Epithelial cell of esophagus (primary cell): ENCODE results near the gene SLITRK3.
A peak's percentile ranks its signal among the peaks of the same experiment; 100 is the strongest.

ENCODE experiments used
- DNase-seq: peaks from one replicate; pipeline ENCODE4 v3.0.0; 2010; ENCODE audit warnings: low read depth
- H3K4me3 ChIP-seq: 2 replicates; pipeline ENCODE4 v1.5.1; 2011; ENCODE audit warnings: mild to moderate bottlenecking, low read length, control low read depth
- TF ChIP-seq, protein P1 (sequence below): IDR thresholded peaks from 2 replicates; pipeline ENCODE4 v1.5.1; 2011; ENCODE audit warnings: low read depth, mild to moderate bottlenecking, low read length, control low read depth, inconsistent platforms; ENCODE audit not compliant: insufficient read depth; ENCODE audit errors: missing control alignments

SLITRK3 gene

DNA sequence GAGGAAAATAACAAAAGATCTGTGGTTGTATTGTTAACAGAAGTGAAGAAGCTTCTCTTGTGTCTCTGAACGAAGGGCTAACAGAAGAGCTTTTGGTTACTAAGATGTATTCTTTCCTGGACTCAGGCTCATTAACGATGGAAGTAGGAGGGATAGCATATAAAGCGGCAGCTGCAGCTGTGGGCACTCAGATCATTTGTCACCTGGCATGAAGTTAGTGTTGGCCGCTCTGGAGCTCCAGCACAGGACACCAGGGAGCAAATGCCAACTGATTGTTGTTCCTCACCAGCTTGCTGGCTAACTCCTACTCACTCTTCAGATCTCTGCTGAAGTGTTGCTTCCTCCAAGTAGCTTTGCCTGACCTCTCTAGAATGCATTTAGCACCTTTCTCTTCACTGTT lies 15.5 kb upstream of the SLITRK3 start:
- TF ChIP-seq, protein P1, sequence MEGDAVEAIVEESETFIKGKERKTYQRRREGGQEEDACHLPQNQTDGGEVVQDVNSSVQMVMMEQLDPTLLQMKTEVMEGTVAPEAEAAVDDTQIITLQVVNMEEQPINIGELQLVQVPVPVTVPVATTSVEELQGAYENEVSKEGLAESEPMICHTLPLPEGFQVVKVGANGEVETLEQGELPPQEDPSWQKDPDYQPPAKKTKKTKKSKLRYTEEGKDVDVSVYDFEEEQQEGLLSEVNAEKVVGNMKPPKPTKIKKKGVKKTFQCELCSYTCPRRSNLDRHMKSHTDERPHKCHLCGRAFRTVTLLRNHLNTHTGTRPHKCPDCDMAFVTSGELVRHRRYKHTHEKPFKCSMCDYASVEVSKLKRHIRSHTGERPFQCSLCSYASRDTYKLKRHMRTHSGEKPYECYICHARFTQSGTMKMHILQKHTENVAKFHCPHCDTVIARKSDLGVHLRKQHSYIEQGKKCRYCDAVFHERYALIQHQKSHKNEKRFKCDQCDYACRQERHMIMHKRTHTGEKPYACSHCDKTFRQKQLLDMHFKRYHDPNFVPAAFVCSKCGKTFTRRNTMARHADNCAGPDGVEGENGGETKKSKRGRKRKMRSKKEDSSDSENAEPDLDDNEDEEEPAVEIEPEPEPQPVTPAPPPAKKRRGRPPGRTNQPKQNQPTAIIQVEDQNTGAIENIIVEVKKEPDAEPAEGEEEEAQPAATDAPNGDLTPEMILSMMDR, result no peak
- H3K4me3 ChIP-seq, result no peak overlapping the region
- DNase-seq, result no peak

DNA sequence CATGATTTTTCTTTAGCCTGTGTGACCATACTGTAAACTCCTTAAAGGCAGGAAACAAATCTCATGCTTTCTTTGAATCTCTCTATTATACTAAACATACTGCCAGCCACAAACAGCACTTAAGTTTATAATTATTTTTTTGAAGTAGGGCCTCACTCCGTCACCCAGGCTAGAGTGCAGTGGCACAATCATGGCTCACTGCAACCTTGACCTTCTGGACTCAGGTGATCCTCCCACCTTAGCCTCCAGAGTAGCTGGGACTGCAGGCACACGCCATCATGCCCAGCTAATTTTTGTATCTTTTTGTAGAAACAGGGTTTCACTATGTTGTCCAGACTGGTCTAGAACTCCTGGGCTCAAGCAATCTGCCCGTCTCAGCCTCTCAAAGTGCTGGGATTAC lies 14.5 kb upstream of the SLITRK3 start:
- DNase-seq, result no peak
- TF ChIP-seq, protein P1, result no peak

DNA sequence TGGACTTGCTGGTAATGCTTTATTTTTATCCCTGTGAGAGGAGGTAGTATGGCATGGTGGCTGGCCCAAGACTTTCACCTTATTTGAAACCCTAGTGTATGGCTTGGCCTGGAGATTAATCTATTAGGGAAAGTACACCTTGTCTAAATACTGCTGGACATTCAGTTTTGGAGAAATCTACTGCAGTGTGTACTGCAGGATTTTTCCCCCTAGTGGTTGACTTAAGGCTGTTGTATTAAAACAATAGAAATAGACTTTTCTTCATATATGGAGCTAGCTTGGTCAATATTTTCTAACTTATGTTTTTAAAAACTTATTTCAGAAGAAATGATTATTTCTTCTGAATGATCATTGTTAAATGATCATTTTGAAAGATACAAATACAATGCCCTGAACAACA lies 13.9 kb upstream of the SLITRK3 start:
- DNase-seq, result no peak
- TF ChIP-seq, protein P1, result peak; percentile 34
- H3K4me3 ChIP-seq, result no peak overlapping the region

More for the DNA sequence above, 14.5 kb upstream of the SLITRK3 start:
- no peak overlapping the region for H3K4me3 ChIP-seq

DNA sequence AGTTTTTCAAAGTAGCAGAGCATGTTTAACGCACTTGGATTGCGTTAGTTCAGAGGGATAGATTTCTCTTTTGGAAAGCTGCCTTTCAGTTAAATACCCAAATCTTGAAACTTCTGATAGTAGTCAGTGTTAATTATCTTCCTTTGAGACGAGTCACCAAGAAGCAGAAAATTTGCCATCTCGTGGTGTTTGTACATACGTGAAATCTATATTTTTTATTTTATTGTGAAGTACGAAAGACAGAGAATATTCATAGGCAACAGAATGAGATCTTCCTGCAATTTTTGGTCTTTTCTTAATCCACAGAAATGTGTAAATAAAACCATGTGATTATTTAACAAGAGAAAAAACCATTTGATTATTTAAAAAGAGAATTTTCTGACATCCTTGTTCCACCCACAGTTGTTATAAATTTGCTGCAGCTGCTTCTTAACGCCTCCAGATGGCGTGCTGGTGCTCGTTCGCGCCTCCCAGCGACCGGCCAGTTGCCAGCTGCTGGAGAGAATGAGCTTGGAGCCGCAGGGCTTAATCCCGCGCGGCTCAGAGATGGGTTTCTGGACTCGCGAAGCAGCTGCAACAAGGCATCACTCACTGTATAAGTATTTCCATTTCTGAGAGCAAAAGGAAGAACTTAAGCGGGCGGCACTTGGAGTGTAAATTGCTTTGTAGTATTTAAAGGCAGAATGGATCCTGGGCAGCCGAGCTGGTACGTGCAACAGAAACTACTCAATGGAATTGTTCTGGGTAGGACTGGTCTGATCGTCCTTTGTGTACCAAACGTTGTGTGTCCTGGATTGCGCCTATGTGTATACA lies 10.5 kb upstream of the SLITRK3 start:
- peak overlapping the region; percentile 21 for H3K4me3 ChIP-seq
- DNase-seq, result peak; percentile 83

DNA sequence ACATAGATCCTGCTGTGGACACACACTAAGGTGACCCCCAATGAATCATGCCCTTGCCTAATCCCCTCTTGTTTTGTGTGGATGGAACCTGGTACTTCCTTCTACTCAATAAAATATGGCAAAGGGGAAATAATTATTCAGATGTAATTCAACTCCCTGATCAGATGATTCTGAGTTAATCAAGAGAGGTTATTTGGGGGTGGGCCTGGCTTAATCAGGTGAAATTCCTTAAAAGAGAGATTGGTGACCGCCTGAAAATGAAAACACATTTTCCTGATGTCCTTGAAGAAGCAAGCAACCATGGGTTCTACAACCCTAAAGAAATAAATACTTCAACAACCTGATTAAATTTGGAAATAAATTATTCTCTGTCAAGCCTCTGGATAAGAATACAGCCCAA lies 8.3 kb upstream of the SLITRK3 start:
- H3K4me3 ChIP-seq, result no peak overlapping the region
- TF ChIP-seq, protein P1, result no peak
- DNase-seq, result no peak

More for the DNA sequence above, 10.5 kb upstream of the SLITRK3 start:
- TF ChIP-seq, protein P1, result peak; percentile 96

DNA sequence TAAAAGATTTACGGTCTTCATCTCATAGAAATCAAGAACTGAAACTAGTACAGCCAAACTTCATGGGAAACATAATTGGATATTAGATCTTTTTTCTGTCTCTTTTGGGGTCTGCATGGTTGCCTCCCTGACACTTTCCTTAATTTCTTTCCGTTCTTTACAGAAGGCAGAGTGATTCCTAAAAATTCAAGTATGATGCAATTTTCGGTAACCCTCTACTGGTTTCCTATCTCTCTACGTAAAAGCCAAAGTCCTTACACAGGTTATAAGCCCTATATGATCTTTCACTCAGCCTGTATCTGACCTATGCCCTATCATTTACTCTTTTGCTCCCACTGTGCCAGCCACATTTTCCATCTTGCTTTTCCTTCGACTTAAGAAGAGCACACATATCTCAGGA lies 6.8 kb upstream of the SLITRK3 start:
- H3K4me3 ChIP-seq, result no peak overlapping the region
- TF ChIP-seq, protein P1, result no peak

DNA sequence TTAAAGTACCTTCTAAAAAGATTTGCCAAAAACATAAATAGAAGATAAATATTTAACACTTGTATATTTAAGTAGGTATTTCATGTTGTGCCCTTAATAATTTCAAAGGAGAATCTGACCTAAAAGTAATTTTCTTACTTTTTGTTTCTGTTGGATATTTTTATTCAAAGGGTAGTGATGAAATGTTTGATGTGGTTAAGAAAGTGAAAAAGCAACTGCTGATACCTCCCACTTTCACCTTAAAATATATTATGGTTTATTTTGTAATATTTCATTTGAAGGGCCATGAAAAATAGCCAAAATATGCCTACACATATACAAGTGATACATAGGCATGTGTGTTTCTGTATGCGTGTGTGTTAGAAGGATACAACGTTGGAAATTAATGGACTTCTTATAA lies 5.8 kb upstream of the SLITRK3 start:
- H3K4me3 ChIP-seq, result no peak overlapping the region
- no peak for DNase-seq
- TF ChIP-seq, protein P1, result no peak

More for the DNA sequence above, 6.8 kb upstream of the SLITRK3 start:
- DNase-seq, result no peak
